Measurements from ENCODE around the gene EXOC6B.

Gene EXOC6B

DNA sequence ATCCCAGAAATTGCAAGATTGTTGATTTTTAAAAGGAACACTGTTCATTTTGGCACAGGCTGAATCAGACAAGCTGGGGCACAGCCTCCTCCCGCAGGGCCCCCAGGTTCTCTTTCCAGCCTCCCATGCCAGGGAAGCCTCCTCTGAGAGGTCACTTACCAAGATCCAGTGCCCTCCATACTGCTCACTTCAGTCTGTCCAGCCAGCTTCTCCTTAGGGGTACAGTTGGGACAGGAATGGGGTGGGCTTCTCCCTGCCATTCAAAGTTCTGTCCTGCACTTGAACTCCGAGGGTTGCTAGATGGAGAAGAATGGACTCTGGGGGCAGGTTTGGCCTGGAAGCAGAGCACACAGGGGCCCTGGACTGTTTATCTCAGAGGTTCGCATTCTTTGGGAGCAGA lies 670.7 kb downstream of the EXOC6B start:
- no peak for DNase-seq

DNA sequence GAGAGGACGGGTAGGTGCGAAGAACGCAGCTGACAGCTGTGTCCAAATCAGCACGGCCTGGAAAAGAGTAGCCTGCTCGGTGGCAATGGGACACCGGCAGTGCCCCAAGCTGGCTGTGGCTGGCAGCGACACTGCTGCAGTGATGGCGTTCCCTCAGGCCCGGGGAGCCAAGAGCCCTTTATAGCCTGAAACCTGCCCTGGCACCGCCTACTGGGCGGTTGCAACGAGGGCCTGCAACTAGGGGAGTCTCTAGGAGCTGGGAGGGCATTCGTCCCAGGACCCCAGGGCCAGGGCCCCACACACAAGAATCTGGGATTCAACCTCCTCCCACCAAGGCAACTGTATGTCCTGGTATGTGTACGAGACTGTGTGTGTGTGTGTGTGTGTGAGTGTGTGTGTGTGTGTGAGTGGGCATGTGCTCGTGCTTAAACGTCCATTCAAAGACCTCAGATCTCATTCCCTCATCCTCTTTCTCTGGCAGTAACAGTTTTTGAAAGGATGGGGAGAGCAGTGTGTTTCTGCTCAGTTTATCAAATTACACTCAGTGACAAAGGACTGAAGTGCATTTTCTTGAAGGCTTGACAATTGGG lies 671.4 kb downstream of the EXOC6B start:
- DNase-seq, result no peak

DNA sequence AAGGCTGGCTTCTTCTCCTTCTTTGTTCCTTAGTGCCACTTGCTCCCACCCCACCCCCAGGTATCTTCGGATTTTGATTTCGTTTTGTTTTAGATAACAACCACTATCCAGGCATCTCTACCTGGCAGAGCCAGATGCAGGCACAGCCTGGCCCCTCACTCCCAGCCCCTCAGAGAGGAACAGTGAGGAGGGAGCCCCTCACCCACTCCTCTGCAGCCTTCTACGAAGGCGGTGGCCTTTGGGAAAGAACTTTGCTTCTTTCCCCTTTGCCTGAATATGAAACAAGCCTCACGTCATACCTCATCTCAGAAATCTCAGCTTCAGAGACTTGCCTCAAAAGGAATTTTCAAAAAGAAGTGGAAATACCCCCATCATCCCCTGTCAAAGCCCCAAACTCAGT lies 671.9 kb downstream of the EXOC6B start:
- no peak for DNase-seq

DNA sequence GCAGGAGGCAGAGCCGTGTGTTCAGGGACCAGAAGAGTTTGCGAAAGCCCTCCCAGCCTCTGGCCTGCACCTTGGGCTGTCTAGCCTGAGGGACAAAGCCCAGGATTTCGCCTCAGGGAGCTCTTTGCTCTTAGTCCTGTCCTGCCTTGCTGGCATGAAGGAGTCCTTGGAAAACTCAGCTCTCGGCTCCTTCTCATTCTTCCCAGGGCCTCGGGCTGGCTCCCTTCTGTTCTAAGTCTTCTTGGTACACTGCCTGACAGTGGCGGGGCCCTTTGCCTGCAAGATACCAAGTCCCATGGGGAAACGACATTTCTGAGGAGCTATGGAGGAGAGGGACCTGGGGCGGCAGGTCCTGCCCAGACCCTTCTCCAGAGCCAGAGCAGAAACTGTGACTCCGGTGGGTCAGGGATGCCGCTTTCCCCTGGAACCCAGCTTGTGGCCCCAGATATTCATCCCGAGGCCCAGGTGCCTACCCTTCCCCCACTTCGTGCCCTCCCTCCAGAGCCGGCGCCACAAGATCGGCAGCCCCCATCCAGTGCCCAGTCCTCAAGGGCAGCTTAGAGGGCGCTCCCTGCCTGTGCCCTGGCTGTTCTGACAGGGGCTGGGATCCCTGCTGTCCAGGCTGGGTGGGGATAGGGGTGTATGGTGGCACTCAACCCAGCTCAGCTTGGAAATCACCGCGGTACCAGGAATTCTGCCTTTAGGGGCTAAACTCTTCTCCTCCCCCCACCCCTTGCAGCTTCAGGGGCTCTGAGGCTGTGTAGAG lies 672.6 kb downstream of the EXOC6B start:
- DNase-seq, result no peak

DNA sequence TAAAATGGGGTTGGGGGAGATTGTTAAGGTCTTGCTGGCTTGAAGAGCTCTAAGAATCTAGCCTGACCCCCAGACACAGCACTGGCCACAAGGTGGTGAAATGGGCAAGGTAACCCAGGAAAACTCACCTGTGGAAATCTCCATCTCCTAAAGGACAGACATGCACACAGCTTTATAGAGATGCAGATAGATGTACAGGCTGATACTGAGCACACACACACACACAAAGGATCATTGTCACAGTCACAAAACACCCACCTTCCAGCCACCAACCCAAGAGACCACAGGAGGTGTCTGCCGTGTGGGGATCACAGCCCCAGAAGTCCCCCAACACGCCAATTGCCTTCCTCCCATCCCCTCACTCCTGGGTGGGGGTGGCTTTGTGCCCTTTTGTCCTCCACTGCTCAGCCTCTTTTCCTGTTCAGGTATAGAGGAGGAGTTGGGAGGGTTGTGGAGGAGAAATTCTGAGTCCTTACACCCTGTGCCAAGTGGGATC lies 674.9 kb downstream of the EXOC6B start:
- DNase-seq, result no peak

DNA sequence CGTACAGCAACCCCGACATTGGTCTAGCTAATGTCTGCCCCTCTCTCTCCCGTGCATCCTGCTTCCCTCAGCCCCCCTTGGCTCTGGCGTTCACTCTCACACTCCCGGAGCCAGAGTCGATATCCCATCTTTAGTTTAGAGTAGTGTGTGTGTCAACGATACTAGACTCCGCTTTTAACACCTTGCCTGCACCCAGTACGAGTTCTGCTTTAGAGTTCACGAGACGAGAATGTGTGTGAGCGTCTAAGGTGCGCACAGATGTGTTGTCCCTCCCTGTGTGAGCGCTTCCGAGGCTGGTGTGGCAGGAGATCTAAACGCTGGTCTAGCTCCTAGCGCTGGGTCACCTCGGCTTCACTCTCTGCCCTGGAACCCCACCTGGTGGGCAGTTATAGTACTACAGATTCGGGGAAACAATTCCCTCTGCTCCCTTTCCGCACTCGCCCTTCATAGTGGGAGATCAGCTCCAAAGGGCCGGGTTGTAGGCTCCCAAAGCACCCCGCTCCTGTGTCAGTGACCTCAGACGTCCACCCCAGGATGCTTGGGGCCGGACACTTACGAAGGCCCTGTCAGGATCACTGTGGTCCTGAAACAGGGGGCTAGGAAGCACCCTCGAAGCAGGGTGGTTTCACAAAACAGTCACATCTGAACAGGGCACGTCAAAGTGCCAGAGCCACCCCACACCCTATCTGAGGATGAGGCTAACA lies 675.5 kb downstream of the EXOC6B start:
- DNase-seq, result peak; percentile 70 to 85 (median 77)

DNA sequence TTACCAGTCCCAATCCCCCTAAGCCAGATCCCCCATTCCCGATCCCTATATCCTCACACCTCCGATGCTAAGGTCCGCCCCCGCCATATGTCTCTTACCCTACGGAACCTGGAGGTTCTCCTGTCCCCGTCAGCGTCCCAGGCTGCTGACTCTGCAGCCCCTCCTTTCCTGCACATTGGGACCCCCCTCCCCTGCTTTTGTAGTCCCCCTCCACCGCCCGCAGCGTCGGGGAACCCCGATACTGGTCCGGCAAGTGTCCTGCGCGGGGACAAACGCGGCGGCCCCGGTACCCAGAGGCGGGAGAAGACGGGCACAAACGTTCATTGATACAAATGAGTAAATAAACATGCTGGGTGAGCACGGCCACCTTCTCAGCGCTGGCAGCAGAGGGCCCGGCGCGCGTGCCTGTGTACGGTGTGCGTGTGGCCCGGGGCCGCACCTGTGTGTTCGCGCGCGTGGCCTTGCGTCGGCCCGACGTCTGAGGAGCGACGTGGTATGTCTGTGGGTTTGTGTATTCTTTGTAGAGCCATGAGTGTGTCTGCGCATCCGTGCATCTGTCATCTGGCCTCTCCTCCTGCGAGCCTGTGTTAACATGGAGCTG lies 676.2 kb downstream of the EXOC6B start:
- no peak for DNase-seq

DNA sequence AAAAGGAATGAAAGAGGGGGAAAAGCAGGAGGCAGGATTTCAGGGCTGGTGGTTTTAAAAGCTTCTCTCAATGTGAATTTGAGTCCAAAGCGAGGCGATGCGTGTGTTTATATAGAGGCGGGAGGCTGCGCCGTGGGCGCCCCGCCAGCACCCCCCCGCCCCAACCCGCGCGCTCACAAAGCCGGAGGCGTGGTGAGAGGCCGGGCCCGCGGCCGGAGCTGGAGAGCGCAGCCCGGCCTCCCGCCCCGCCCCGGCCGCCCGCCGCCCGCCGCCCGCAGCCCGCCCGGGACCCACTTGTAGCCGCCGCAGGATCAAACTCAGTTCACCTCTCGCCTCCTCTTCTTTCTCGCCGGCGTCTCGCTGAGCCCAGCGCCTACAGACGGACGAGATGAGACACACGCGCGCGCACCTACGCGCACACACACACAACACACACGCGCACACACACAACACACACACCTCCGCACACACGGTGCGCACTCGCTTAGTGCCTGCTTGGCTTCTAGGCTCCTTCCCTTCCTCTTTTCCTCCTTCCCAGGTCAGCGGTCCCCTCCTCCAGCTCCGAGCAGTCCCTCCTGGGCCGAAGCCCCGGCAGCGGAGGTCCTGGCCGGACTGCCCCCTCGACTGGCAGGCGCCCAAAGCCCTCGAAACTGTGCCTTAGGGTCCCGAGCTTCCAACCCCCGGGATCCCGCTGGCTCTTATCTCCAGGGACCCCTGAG lies 676.8 kb downstream of the EXOC6B start:
- peak in 2 of 3 donors; percentile 13 to 57 for DNase-seq

DNA sequence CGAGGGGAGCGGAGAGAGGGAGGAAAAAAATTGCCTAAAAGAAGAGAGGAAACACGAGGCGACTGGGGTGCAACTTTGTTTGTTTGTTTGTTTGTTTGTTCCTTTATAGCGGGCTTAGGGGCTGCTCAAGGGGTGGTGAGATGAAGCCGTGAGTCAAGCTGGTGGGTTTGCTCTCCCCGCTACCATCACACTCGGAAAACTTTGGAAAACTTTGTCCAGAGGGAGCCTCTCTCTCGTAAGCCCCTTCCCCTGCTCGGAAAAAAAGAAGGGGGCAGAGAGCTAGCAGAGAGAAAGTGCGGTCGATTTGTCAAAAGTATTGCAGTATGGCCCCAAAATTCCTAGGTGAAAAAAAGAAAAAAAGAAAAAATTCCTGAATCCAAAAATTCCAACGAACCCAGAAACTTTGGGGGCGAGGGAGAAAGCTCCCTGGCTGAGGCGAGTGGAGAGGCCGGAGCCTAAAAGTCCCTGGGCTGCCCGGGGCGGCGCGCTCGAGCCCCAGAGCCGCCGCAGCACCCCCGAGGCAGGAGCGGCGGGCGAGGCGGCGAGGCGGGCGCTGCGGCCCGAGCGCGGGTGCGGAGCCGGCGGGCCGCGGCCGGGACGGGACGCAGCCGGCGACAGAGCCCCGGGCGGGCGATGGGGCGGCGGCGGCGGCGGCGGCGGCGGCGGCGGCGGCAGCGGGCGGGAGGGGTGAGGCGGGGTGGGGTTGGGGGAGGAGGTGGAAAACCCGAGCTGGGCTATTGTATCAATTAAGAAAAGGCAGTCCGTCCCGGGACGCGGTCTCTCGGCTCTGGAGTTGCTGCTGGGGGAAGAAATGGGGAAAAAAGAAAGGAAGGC lies 677.6 kb downstream of the EXOC6B start:
- DNase-seq, result peak in 2 of 3 donors; percentile 22 to 62

DNA sequence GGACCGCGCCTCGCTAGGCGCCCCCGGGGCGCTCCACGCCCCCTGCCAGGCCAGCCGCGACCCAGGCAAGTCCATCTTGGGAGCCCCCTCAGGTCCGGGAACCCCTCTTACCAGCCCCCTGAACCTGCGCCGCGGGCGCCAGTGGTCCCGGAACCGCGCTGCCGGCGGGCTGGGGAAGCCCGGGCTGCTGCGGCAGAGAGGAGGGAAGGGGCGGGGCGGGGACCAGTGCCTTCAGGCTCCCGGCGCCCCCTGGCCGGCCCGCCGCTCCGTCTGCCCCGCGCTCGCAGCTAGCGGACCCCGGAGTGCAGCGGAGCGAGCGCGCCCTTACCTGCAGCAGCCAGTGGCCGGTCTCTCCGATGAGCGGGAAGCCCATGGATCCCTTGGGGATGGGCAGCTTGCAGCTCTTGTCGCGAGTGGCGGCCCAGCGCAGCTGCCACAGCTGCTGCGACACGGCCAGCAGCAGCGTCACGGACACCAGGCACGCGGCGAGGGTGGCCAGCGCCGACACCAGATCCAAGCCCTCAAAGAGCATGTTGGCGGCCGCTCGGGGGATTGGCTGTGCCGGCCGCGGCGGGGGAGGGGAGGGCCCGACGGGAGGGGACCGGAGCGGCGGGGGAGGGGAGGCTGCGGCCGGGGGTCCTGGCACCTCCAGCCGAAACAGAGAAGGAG lies 678.4 kb downstream of the EXOC6B start, which contains the start of gene CYP26B1:
Gene CYP26B1 (minus strand): TSS at position 560 of the 669 bp plus-strand sequence. CDS start 28 bp downstream, at position 532.
- DNase-seq, result no peak

DNA sequence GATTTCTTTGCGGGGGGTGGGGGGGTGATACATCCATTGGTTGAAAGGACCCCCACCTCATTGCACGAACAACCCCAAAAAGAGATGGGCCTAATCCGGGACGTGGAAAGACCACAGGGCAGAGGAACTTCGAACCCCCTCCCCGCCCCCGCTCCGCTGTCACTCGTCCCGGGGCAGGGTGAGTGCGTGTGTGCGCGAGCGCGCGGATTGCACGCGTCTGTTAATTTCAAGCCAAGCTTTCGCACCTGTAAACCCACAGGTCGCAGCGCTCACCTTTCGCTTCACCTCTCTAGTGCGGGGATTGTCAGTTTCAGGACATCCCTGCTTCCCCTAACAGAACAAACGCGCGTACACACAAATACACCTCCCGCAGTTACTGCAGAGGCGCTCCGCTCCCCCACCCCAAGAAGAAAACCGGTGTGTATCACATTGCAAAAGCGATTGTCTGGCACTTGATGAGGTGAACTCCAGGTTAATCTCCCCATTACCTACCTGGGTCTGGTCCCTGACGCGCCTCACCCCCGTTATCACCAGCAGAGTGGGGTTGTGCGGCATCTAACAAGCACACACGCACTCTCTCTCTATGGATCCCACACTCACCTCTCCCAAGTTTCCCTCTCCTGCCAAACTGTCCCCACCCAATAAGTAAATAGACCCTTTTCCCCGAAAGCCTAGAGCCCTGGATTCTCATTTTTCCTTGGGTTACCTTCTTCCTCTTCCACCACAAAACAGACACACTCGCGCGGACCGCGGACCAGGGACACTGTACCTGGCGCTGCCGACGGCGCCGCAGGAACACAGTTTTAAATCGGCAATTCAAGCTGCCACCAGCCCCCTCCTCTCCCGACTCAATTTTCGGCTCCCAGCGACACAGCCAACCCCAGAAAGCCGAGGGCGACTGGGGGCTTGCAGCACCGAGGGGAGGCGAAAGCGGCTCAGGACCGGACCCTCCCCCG lies 679.2 kb downstream of the EXOC6B start:
- no peak for DNase-seq

DNA sequence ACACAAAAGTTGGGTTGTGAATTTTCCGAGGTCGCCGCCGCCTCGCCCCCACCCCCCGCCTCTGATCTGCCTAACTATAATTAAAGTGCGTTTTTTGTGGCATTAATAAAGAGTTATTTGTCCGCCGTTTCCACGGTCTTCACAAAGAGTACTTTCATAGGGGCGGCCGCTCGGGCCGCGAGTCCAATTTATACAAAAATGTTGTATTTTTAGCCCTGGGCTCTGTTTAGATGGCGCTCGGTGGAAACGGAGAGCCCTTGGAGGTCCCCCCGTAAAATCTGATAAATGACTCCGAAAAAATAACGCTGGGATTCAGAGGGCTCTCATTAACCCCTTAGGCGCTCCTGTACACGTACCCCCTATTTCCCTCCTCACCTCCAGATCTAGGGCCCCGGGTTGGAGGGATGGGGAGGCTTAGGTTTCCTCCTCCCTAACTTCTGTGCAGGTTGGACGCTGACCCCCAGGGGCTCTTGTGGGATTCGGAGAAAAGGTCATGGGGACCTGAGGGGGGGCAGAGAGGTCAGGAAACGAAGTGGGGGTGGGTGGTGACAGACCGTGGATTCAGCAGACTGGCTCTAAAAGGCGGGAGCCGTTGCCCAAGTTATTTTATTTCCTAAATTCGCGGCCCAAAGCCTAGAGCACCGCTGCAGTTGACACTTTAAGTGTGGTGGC lies 680.0 kb downstream of the EXOC6B start:
- DNase-seq, result no peak

DNA sequence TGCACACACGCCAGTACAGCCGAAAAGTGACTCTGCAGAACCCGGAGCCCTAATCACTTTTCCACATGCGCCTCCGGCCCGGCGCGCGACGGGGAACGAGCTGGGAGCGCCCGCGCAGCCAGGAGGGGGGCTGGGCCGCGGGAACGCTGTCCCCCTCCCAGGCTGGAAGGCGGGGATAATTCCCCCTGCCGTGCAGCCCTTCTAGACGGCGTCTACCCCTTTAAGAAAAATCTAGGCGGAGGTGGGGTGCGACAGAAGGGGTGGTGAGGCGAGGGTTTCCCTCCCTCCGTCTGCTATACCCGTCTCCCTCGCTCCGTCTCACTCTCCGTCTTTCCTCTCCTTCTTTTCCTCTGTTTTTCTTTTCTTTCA lies 680.6 kb downstream of the EXOC6B start:
- DNase-seq, result peak in 1 of 3 donors; percentile 34

DNA sequence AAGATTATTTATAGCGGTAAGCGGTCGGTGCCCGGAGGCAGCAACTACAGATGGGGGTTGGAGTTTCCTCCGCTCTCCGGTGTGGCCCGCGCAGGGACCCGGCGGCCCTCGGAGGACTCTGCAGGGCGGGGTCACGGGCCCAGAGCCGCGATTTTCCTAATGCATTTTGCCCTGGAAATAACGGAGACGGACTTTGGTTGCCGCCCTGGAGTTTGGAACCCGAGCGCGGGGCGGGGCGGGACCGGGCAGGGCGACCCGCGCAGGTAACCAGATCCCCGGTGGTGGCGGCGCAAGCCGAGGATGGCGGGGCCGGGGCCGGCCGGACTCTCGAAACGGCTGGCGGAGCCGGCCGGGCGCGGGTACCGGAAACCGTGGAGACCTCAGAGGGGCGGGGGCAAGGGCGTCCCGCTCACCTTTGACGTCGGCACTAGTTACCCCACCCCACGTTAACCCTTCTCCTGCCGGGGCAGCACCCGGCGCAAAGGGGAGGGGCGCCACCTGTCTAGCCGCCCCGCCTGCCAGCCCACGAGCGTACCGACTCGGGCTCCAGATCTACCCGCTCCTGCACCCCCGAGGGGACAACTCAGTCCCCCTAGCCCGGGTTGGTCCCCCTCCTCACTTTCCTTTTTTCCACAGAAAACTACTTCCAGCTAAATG lies 681.1 kb downstream of the EXOC6B start:
- DNase-seq, result no peak

DNA sequence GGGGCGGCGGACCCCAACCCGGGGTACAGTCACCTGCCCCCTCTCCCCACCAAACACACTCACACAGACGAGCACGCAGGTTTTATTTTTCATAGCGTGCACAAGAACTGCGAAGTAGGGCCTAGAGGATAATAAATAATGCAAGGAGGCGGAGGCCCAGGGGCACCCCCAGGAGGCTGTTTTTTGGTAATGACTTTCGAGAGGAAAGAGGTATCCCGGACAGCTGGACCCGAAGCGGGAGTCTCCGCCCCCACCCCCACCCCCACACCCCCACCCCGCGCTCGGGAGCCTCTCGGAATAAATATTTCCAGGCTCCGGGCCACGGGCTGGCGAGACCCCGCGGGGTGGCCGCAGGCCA lies 681.6 kb downstream of the EXOC6B start:
- DNase-seq, result no peak

DNA sequence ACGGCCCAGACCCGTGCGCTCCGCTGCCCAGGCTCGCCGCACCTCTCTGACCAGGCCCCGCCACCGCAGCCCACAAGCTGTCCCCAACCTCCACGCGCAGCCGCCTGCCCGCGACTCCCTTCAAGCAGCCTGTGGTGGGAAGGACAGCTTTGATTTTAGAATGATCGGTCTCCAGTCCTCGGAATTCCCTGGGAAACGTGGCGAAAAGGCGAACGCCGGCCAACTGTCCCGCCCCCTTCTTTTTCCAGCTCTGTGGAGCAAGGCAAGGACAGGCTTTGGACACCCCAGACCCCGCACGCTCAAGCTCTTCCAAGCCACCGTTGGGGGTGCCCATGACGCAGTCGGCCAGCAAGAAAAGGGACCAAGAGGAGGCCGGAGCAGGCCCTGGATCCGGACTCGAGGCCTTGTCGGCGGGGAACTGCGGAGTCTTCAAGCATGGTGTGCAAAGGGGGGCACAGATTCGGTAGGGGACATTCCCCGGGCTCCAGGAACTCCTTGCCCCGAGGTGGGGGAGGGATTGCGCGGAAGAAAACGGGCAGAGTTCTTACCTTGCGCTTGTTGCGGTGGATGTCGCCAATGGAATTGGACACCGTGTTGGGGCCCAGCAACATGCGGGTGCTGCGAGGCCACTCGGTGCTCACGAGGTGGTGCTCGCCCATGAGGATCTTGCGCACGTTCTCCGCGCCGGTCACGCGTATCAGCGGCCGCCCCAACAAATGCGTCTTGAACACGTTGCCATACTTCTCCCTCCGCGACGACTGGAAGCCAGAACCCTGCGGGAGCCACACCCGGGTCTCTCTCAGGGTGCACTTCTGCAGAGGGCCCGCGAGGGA lies 682.2 kb downstream of the EXOC6B start:
- DNase-seq, result no peak

DNA sequence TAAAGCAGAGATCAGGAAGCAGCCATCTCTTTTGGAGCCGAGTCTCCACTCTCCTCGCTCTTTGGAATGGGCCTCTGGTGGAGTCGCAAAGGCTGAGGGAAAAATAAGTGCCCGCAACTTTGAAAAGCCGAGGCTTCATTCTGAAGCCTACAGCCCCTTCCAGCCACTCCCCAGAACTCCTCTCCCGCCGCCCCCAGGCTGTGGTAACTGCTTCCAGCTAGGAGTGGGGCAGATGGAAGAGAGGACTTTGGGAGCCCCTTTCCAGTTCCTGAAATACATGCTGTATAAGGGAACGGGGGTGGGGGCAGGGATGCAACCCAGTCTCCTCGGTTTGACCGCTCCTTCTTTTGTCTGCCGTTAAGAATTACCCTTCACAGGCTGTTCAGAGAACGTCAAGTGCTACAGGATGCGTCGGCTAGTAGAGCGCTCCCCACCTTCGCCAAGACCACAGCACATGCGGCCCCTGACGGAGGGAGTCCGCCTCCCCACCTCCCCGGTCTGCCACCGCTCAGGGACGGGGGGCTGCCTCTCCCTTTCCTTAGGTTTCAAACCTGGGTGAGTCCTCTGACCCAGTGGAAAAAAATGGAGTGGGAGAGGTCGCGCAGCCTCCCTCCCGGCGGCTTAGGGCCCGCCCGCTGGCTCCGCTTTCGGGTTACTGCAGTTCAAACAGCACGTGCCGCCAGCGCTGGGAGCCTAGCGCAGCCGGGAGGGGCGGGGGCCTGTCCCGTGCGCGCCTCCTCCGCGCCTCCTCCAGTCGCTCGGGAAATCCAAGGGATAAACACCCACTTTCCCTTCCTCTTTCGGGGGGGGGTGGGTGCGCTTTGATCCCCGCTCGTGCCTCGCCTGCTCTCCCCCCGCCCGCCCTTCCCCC lies 683.0 kb downstream of the EXOC6B start:
- DNase-seq, result peak; percentile 51 to 80 (median 62)
